ENCODE measurements around the gene NUP43.
"Not testable (repeated sequence)": the region's sequence is repeated elsewhere in the genome, so short reads cannot be mapped to it uniquely, and the experiment has no call there.

NUP43 gene

DNA sequence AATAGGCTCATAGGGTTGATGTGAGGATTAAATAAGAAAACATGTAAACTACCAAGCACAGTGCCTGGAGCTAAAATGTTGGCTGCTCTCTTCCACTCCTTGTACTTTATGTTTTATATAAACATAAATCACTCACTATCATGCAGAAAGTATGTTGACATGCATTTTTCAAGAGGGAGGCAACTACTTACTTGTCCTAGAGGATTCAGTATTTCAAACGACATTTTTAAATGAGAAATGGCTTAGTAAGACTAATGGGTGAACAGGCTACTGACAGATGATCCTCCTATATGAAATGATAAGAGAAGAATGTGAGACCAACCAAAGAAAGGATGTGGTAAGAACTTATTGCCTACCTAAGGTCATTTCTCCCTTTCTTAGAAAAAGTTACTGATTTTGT is 49.4 kb downstream of the NUP43 start:
- H3K4me3 ChIP-seq (ENCODE audit: low read depth, low read length) = no peak overlapping the region
- TF ChIP-seq, protein P1, sequence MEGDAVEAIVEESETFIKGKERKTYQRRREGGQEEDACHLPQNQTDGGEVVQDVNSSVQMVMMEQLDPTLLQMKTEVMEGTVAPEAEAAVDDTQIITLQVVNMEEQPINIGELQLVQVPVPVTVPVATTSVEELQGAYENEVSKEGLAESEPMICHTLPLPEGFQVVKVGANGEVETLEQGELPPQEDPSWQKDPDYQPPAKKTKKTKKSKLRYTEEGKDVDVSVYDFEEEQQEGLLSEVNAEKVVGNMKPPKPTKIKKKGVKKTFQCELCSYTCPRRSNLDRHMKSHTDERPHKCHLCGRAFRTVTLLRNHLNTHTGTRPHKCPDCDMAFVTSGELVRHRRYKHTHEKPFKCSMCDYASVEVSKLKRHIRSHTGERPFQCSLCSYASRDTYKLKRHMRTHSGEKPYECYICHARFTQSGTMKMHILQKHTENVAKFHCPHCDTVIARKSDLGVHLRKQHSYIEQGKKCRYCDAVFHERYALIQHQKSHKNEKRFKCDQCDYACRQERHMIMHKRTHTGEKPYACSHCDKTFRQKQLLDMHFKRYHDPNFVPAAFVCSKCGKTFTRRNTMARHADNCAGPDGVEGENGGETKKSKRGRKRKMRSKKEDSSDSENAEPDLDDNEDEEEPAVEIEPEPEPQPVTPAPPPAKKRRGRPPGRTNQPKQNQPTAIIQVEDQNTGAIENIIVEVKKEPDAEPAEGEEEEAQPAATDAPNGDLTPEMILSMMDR (IDR thresholded peaks at IDR 0.05; ENCODE audit: low read depth, low read length) = no peak
- TF ChIP-seq MYC (IDR thresholded peaks at IDR 0.05; ENCODE audit: low read depth, low read length) (no peak), POLR2A (IDR thresholded peaks at IDR 0.05; ENCODE audit: extremely low read depth, insufficient read length) (no peak)
- TF ChIP-seq, protein P2, sequence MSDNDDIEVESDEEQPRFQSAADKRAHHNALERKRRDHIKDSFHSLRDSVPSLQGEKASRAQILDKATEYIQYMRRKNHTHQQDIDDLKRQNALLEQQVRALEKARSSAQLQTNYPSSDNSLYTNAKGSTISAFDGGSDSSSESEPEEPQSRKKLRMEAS (IDR thresholded peaks at IDR 0.05; ENCODE audit: low read depth, low read length) = no peak
- no peak for DNase-seq (ENCODE audit: low read depth)

DNA sequence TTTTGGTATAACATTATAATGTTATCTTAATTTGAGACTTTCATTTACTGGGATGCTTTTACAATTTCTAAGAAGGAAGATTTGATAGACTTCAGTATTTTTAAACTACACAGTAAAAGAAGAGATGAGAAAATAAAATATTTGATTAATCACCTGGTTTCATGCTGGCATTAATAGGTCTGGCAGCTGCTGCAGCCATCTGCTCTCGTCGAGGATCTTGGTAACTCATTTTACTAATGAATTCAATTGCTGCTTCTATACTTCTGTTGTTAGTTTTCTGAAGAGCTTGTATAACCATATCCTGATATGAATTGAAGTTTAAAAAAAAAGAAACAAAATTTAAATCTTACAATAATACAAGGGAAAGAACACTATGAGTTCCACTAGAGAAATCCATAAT is 51.4 kb downstream of the NUP43 start:
- no peak for DNase-seq (ENCODE audit: low read depth)
- H3K4me3 ChIP-seq (ENCODE audit: low read depth, low read length) = no peak overlapping the region
- TF ChIP-seq, protein P2 (IDR thresholded peaks at IDR 0.05; ENCODE audit: low read depth, low read length) = no peak
- TF ChIP-seq POLR2A (IDR thresholded peaks at IDR 0.05; ENCODE audit: extremely low read depth, insufficient read length) = no peak
- no peak for TF ChIP-seq MYC (IDR thresholded peaks at IDR 0.05; ENCODE audit: low read depth, low read length)
- TF ChIP-seq, protein P1 (IDR thresholded peaks at IDR 0.05; ENCODE audit: low read depth, low read length) = no peak

DNA sequence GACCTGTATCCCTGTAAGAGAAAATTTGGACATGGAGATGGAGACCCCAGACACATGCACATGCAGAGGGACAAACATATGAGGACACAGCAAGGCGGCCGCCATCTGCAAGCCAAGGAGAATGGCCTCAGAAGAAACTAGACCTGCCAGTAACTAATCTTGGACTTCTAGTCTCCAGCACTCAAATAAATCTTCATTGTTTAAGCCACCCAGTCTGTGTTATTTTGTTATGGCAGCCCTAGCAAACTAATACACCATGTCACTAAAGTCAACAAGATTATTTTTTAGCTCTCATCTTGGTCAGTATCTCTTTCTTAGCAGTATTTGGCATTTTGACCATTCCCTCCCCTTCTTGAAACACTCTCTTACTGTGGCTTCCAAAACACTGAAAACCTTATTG is 55.1 kb downstream of the NUP43 start:
- no peak overlapping the region for H3K4me3 ChIP-seq (ENCODE audit: low read depth, low read length)
- TF ChIP-seq MYC (IDR thresholded peaks at IDR 0.05; ENCODE audit: low read depth, low read length) (no peak), POLR2A (IDR thresholded peaks at IDR 0.05; ENCODE audit: extremely low read depth, insufficient read length) (no peak)
- TF ChIP-seq, protein P1 (IDR thresholded peaks at IDR 0.05; ENCODE audit: low read depth, low read length) = no peak
- TF ChIP-seq, protein P2 (IDR thresholded peaks at IDR 0.05; ENCODE audit: low read depth, low read length) = no peak
- DNase-seq (ENCODE audit: low read depth) = no peak

DNA sequence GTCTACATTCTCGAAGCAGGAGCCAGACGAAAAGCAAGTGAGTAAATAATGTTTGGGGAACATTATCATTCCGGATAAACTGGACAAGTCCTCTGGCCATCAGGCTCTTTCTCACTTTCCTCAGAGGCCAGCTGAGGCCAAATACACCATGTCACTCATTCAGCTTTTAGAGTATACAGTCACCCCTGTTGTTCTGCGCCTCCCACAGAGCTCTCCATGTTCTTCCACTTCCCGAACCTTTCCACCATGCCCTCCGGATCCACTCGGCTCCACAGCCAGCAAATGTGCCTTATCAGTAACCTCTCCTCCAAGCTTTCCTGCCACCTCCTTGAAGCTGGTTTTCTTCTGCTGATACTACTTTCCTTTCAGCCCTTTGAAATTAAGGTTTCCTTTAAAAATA is 60.1 kb downstream of the NUP43 start:
- DNase-seq (ENCODE audit: low read depth) = no peak
- H3K4me3 ChIP-seq (ENCODE audit: low read depth, low read length) = no peak overlapping the region
- TF ChIP-seq MYC (IDR thresholded peaks at IDR 0.05; ENCODE audit: low read depth, low read length) = no peak
- TF ChIP-seq POLR2A (IDR thresholded peaks at IDR 0.05; ENCODE audit: extremely low read depth, insufficient read length) = no peak
- TF ChIP-seq, protein P2 (IDR thresholded peaks at IDR 0.05; ENCODE audit: low read depth, low read length) = no peak
- TF ChIP-seq, protein P1 (IDR thresholded peaks at IDR 0.05; ENCODE audit: low read depth, low read length) = no peak

DNA sequence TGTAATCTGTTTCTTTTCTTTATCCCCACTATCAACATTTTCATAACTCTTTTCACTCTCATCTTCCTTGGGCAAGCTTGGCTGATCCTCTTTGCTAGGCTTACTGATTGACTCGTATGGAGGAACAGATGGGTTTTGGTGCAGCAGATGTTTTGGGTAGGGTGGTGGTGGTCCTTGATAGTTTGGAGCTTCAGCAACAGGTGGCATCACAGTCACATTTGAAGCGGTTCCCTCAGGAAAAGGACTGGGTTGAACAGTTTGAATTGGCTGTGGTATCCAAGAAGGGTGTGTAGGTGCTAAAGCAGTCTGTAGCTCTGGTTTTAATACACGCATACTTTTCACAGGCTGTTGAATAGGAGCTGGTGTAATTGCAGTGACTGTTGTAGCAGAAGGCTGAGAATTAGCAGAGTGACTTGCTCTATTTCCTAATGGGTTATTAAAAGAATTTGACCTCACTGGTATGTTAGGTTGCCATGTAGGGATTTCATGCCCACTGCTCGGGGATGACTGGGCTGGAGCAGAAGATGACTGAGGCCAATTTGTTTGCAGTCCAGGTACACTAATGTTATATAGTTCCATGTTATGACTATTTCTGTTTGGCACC is 63.0 kb downstream of the NUP43 start:
- H3K4me3 ChIP-seq (ENCODE audit: low read depth, low read length) = no peak overlapping the region
- no peak for DNase-seq (ENCODE audit: low read depth)
- TF ChIP-seq, protein P1 (IDR thresholded peaks at IDR 0.05; ENCODE audit: low read depth, low read length) = no peak
- TF ChIP-seq, protein P2 (IDR thresholded peaks at IDR 0.05; ENCODE audit: low read depth, low read length) = no peak
- TF ChIP-seq MYC (IDR thresholded peaks at IDR 0.05; ENCODE audit: low read depth, low read length) (no peak), POLR2A (IDR thresholded peaks at IDR 0.05; ENCODE audit: extremely low read depth, insufficient read length) (no peak)

DNA sequence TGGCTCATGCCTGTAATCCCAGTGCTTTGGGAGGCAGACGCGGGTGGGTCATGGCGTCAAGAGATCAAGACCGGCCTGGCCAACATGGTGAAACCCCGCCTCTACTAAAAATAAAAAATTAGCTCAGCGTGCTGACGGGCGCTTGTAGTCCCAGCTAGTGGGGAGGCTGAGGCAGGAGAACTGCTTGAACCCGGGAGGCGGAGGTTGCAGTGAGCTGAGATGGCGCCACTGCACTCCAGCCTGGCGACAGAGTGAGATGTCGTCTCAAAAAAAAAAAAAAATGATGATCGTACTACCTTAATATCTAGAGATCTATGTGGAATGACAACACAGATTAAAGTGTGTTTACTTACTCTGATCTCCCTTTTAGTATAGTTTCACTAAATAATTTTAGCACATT is 64.5 kb downstream of the NUP43 start:
- not testable (repeated sequence) for DNase-seq (ENCODE audit: low read depth); H3K4me3 ChIP-seq (ENCODE audit: low read depth, low read length)

Data from NB4 (cell line).